Esophagus squamous epithelium (tissue), 4 donors: Measurements from ENCODE around the gene ARFIP2.

Experiments
- CTCF ChIP-seq, 6 experiments: fragments of 450-650 bp in 4 of 6; fragments of 200-600 bp in 2 of 6; sonication (generic) in 2 of 6; IDR thresholded peaks; one replicate each; pipeline ENCODE4 v1.5.1; 2016 to 2019; ENCODE audit warnings: antibody characterized with exemption in 6 of 6, mild to moderate bottlenecking in 4 of 6, moderate library complexity in 4 of 6
- POLR2A ChIP-seq, 4 donors: fragments of 450-650 bp; IDR thresholded peaks; one replicate each; pipeline ENCODE4 v1.6.1; 2017; ENCODE audit warnings: antibody characterized with exemption in 4 of 4, mild to moderate bottlenecking in 4 of 4, moderate library complexity in 3 of 4

GRCh38 chr11:6459099-6459450, 22.1 kb downstream of the ARFIP2 start:
- TF ChIP-seq CTCF (IDR thresholded peaks at IDR 0.05): no peak
- TF ChIP-seq POLR2A (IDR thresholded peaks at IDR 0.05): no peak
